NCI-H1436 treated with DMSO at 0.1 percent for 48 hours (cell line): ENCODE measurements around the gene OSBPL9.
"Not testable (repeated sequence)": the region's sequence is repeated elsewhere in the genome, so short reads cannot be mapped to it uniquely, and the experiment has no call there.

Experiments
- DNase-seq: peaks from one replicate; lab custom pipeline; 2025; lab: John Stamatoyannopoulos, UW

OSBPL9 gene

DNA sequence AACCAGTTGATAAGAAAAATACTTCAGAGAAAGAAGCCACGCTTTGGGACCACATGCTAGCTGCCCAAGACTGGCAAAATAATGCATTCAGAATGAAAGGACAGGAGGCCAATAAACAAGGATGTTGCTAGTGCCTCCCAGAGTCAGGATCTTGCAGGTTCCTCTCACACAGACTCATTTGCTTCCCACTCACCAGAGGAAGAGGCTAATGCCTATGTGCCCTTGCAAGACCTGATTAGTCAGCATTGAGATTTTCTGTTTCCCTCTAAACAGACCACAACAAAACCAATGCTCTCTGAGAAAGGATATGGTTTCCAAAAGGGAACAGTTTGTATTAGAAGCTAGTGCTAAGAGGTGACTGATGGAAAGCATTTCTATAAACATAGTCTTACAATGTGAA, 176.0 kb downstream of the OSBPL9 start:
- DNase-seq = no peak

DNA sequence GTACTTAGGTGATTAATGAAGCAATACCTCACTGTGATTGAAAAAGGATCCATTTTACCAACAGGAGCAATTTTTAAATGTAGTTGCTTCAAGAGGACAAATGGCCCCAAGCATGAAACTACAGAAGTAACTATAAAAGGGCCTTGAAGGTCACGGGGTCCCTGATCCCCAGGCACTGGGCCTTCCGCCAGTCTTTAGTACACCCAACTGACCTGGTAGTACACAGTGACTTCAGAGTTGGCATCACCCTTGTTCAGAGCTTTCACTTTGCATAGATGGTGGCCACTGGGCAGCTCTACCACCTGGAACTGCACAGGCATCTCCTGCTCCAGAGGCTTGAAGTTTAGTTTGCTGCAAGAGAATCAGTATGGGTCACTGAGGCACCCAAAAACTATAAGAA, 177.4 kb downstream of the OSBPL9 start:
- no peak for DNase-seq

DNA sequence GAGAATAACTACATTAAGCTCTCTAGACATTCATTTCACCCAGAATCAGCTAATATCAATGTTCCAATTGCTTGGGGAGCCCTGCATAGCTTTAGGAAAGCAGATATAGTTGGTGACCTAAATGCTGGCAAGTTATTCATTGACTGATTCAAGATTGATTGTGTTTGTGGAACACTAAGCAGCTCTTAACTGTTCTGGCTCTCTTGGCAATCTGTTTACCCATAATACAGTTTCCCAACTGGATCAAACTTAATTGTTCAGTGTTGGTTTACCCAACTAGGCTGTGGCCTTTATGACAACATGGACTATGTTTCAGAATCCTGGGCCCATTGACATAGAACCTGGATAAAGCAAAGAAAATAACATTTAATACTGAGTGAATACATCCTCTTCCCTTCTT, 178.0 kb downstream of the OSBPL9 start:
- DNase-seq = no peak

DNA sequence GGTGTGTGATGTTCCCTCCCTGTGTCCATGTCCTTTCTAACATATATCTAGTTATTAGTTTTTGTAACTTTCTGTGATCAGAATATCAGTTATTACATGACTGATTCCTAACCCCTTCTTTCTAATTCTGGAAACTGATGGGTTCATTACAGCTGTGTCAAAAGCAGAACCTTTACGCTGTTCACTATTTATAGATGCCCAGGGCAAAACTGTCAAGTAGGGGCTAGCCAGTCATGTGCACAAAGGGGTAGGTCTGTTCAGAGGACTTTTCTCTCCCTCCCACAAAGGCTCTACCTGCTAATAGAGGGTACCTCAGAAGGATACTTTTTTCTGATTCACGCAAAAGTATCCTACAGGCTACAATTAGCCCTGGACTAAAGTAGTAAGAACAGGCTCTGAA, 182.5 kb downstream of the OSBPL9 start:
- no peak for DNase-seq

DNA sequence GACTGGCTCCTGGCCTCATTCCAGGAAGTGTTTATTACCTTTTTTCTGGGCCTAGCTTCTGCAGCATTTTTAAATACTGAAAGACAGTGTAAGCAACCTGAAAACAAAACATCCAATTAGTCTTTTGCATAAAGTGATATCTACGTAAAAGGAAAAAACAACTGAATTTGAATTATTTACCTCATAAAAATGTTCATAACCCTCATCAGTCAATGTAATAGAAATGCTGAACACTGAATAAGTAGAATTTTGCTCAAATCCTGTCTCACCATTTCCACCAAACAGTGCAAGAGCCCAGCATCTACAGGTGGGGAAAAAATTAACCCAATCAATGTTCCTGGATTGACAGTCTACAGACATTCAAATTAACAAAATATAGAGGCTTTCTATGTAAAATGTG, 197.6 kb downstream of the OSBPL9 start:
- DNase-seq = no peak

DNA sequence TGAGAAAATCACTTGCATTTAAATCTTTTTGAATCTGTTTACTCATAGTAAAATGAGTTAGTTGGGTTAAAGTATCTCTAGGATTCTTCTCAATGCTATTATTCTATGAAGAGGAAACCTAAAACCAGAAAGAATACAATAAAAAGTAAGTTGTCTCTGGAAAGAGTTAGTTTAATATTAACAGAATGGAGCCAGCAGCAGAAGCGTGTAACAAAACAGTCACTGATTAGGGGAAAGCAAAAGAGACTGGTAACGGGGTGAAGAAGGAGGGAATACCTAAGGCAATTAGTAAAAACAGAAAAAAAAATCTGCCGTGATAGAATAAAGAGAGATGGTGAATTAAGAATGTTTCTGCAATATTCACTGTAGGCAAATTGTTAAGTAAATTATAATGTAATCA, 201.6 kb downstream of the OSBPL9 start:
- no peak for DNase-seq

DNA sequence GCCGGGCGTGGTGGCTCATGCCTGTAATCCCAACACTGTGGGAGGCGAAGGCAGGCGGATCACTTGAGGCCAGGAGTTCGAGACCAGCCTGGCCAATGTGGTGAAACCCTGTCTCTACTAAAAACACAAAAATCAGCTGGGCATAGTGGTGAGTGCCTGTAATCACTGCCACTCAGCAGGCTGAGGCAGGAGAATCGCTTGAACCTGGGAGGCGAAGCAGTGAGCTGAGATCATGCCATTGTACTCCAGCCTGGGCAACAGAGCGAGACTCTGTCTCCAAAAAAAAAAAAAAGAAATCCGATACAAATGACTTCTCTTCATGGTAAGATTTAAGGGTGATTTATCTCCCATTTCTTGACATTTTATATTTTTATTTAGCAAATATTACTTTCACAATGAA, 202.1 kb downstream of the OSBPL9 start:
- not testable (repeated sequence) for DNase-seq

DNA sequence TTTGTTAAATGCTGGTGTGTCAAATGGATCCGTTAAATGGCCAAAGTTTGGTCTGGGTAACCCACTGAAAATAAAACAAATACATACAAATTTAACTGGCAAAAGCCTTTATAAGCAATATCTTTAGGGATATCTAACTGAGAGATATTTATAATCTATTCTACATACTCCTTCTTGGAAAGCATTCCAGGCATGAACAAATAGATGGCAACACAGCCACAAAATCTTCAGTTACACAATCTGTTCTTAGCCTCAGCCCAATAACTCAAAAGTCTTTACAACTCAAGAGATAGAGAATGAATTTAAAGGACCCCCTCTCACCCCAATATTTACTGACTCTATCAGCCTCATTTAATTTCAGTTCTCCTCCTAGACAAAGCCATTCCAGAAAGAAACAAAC, 202.9 kb downstream of the OSBPL9 start:
- DNase-seq = no peak

DNA sequence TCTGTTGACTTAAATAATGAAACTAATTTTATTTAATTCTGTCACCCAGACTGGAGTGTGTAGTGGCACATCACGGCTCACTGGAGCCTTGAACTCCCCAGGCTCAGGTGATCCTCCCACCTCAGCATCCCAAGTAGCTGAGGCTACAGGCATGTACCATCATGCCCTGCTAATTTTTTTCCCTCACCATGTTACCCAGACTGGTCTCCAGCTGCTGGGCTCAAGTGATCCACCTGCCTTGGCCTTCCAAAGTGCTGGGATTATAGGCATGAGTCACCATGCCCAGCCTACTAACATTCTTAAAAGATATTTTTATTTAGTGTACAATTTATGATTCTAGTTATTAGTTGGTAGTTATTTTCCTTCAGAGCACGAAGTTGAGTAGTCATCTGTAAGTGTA, 212.2 kb downstream of the OSBPL9 start:
- no peak for DNase-seq

DNA sequence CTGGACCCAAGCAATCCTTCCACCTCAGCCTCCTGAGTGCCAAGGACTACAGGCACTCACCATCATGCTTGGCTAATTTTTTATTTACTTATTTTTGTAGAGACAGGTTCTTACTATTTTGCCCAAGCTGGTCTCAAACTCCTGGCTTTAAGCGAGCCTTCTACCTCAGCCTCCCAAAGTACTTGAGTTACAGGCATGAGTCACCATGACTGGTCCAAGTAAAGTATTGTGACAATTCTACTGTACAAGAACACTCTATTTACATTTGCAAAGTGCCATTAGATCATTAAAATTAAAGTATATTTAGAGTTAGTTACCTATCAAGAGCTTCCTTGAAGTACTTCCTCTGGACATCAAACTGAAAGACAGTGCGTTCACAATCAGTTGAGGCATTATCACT, 216.8 kb downstream of the OSBPL9 start:
- DNase-seq = no peak

DNA sequence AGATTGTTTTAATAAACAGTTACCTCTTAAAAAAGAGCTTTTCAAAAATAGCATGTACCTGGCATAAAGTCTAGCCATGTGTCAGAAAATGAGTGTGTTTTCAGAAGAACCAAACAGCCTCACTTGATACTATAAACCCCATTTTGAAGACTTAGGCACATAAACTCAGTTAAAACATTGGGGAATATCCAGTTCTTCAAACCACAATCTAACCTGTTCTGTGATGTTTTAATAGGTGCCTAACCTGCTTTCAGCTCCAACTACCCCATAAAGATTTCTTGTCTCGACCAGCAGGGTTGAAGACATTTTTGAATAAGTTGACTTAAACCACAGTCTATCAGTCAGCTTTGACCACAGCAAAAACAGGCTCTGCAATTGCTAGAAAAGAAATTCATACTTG, 220.4 kb downstream of the OSBPL9 start:
- DNase-seq = no peak
